ENCODE data around the gene PKDREJ. TPM values are rescaled to one million over a fixed set of nuclear protein-coding genes. Genes with fewer than 3 reads are reported as not detected.

Gene PKDREJ
- total RNA-seq, 4 donors from 2014 or later = 0.11 to 0.19 TPM; not detected in 2

GRCh38 chr22:46296257-46297150, 33.4 kb upstream of the PKDREJ start, which contains the start of gene GTSE1:
TSS of gene GTSE1 (plus strand) at chr22:46296870. CDS start at chr22:46297401, 531 bp downstream.
- no peaks in the 10 kb centered on the region for H3K27me3 ChIP-seq
- H3K4me3 ChIP-seq = peak within 1 kb of the TSS; percentile 55 to 63 (median 60)
- peak within 1 kb of the TSS; percentile 84 to 95 (median 88) for H3K27ac ChIP-seq
- peaks cover 14 to 30% (median 16%) of the 10 kb centered on the region in 3 donors for H3K4me1 ChIP-seq
- 3 to 4% methylated on average over 6 to 23 of the region's 76 CpGs for WGBS, 2 donors
- H3K36me3 ChIP-seq = peaks cover 4 to 22% (median 8%) of the 10 kb centered on the region in 3 donors
- TF ChIP-seq POLR2A (IDR thresholded peaks at IDR 0.05) (peak in 3 of 4 donors; percentile 39 to 69 (median 62)), CTCF (IDR thresholded peaks at IDR 0.05) (peak in 3 of 6 experiments; percentile 10 to 59 (median 17))
- intact Hi-C loops (cut with DNase I) = no loop called here
- H3K9me3 ChIP-seq = peaks cover 0 to 7% (median 0%) of the 10 kb centered on the region in 3 donors
- DNase-seq = peak; percentile 86

- DNase-seq = no peak
- Histone ChIP-seq H3K9me3 (peaks cover 0 to 7% (median 0%) of the 10 kb centered on the region in 3 donors), H3K36me3 (peaks cover 4 to 33% (median 8%) of the 10 kb centered on the region in 3 donors), H3K4me1 (peaks cover 14 to 30% (median 16%) of the 10 kb centered on the region in 3 donors), H3K27ac (peak overlapping the region; percentile 84 to 95 (median 88)), H3K4me3 (peak overlapping the region in 3 of 4 donors; percentile 55 to 63 (median 63)), H3K27me3 (no peaks in the 10 kb centered on the region)
- no peak for TF ChIP-seq CTCF (IDR thresholded peaks at IDR 0.05)
- no peak for TF ChIP-seq POLR2A (IDR thresholded peaks at IDR 0.05)
- intact Hi-C loops (cut with DNase I) = no loop called here
- 73 to 76% methylated on average over 4 of the region's 4 CpGs for WGBS, 2 donors
Observed at GRCh38 chr22:46295277-46295971, 32.3 kb upstream of the PKDREJ start.

GRCh38 chr22:46294784-46295183, 31.6 kb upstream of the PKDREJ start:
- Histone ChIP-seq H3K9me3 (peaks cover 0 to 7% (median 0%) of the 10 kb centered on the region in 3 donors), H3K4me3 (no peak overlapping the region), H3K4me1 (peaks cover 14 to 30% (median 16%) of the 10 kb centered on the region in 3 donors), H3K27me3 (no peaks in the 10 kb centered on the region), H3K27ac (no peak overlapping the region), H3K36me3 (peaks cover 4 to 39% (median 8%) of the 10 kb centered on the region in 3 donors)
- TF ChIP-seq CTCF (IDR thresholded peaks at IDR 0.05) (no peak), POLR2A (IDR thresholded peaks at IDR 0.05) (no peak)
- intact Hi-C loops (cut with DNase I) = no loop called here
- no peak for DNase-seq
- WGBS, 2 donors = 78 to 94% methylated on average over 2 of the region's 2 CpGs

GRCh38 chr22:46293577-46294260, 30.6 kb upstream of the PKDREJ start:
- Histone ChIP-seq H3K4me1 (peaks cover 14 to 34% (median 16%) of the 10 kb centered on the region in 3 donors), H3K27me3 (no peaks in the 10 kb centered on the region), H3K36me3 (peaks cover 4 to 48% (median 8%) of the 10 kb centered on the region in 3 donors), H3K9me3 (peaks cover 0 to 7% (median 0%) of the 10 kb centered on the region in 3 donors), H3K27ac (peak overlapping the region in 2 of 4 donors; percentile 39 to 71), H3K4me3 (no peak overlapping the region)
- no peak for TF ChIP-seq CTCF (IDR thresholded peaks at IDR 0.05)
- peak in 1 of 4 donors; percentile 32 for TF ChIP-seq POLR2A (IDR thresholded peaks at IDR 0.05)
- no peak for DNase-seq
- WGBS, 2 donors = 71 to 74% methylated on average over 1 to 10 of the region's 11 CpGs
- intact Hi-C loops (cut with DNase I) = no loop called here
